Thoracic aorta (tissue), 2 donors: ENCODE measurements around the gene IL6ST. TPM values are rescaled to one million over a fixed set of nuclear protein-coding genes. Genes with fewer than 3 reads are reported as not detected.

Experiments used
- ATAC-seq: fragments of 150-250 bp; one replicate; pipeline ENCODE4 v1.8.0; 2017; ENCODE audit warnings: low read depth; ENCODE audit not compliant: insufficient number of reproducible peaks, low FRiP score
- DNase-seq: peaks from one replicate; pipeline ENCODE4 v3.0.0-alpha.2; 2020; ENCODE audit warnings: low spot score
- H3K27ac ChIP-seq, 2 donors: fragments of 200-600 bp; sonication (generic); 1 replicate in 1 of 2; 2 replicates in 1 of 2; pipeline ENCODE4 v1.5.1; 2016; ENCODE audit warnings: mild to moderate bottlenecking in 2 of 2, moderate library complexity in 2 of 2
- H3K27me3 ChIP-seq: fragments of 200-600 bp; sonication (generic); replicated peaks from 2 replicates; pipeline ENCODE4 v1.6.0; 2016; ENCODE audit warnings: mild to moderate bottlenecking; ENCODE audit not compliant: insufficient read depth
- H3K36me3 ChIP-seq: fragments of 200-600 bp; sonication (generic); one replicate; pipeline ENCODE4 v1.5.1; 2016
- H3K4me1 ChIP-seq, 2 donors: fragments of 200-600 bp; sonication (generic); 1 replicate in 1 of 2; 2 replicates in 1 of 2; pipeline versions ENCODE4 v1.5.1 to v1.6.0; 2016; ENCODE audit warnings: low read depth in 2 of 2, mild to moderate bottlenecking in 1 of 2; ENCODE audit not compliant: control insufficient read depth in 1 of 2
- H3K4me3 ChIP-seq: fragments of 200-600 bp; sonication (generic); 2 replicates; pipeline ENCODE4 v1.5.1; 2016; ENCODE audit warnings: mild to moderate bottlenecking
- H3K9me3 ChIP-seq: fragments of 200-600 bp; sonication (generic); 2 replicates; pipeline ENCODE4 v1.5.1; 2016
- CTCF ChIP-seq: fragments of 200-600 bp; sonication (generic); IDR thresholded peaks from one replicate; pipeline ENCODE4 v1.5.1; 2019; ENCODE audit warnings: antibody characterized with exemption
- total RNA-seq, 2 donors: library from RNA; depleted of rRNA; stranded (reverse); fragments of >200 nt; gene quantifications; one replicate each; pipeline versions ENCODE4 v1.1.0 to v1.2.3, GENCODE V29; 2016

Gene IL6ST
- total RNA-seq, 2 donors from 2014 or later = 236 to 490 TPM

- DNase-seq = no peak
- Histone ChIP-seq H3K27me3 (no peaks in the 10 kb centered on the region), H3K27ac (no peak overlapping the region), H3K4me3 (no peak overlapping the region), H3K36me3 (no peaks in the 10 kb centered on the region), H3K9me3 (no peaks in the 10 kb centered on the region), H3K4me1 (no peaks in the 10 kb centered on the region)
- ATAC-seq = no peak
- no peak for TF ChIP-seq CTCF
These were observed 34.7 kb upstream of the IL6ST start for GRCh38 chr5:56029457-56029856.

GRCh38 chr5:56028708-56029107 is 33.9 kb upstream of the IL6ST start:
- TF ChIP-seq CTCF = no peak
- DNase-seq (no peak), ATAC-seq (no peak)
- Histone ChIP-seq H3K9me3 (no peaks in the 10 kb centered on the region), H3K27ac (no peak overlapping the region), H3K27me3 (no peaks in the 10 kb centered on the region), H3K4me1 (no peaks in the 10 kb centered on the region), H3K4me3 (no peak overlapping the region), H3K36me3 (no peaks in the 10 kb centered on the region)

GRCh38 chr5:56026863-56027300 is 32.1 kb upstream of the IL6ST start:
- DNase-seq = no peak
- Histone ChIP-seq H3K4me3 (no peak overlapping the region), H3K9me3 (no peaks in the 10 kb centered on the region), H3K36me3 (no peaks in the 10 kb centered on the region), H3K27ac (no peak overlapping the region), H3K27me3 (no peaks in the 10 kb centered on the region), H3K4me1 (no peaks in the 10 kb centered on the region)
- no peak for TF ChIP-seq CTCF
- ATAC-seq = no peak

- TF ChIP-seq CTCF = no peak
These were observed 30.6 kb upstream of the IL6ST start for GRCh38 chr5:56025151-56025885.

GRCh38 chr5:56024810-56025150 is 30.0 kb upstream of the IL6ST start:
- Histone ChIP-seq H3K27me3 (no peaks in the 10 kb centered on the region), H3K4me3 (no peak overlapping the region), H3K36me3 (no peaks in the 10 kb centered on the region), H3K4me1 (peaks cover 0 to 2% of the 10 kb centered on the region in 2 donors), H3K27ac (no peak overlapping the region), H3K9me3 (no peaks in the 10 kb centered on the region)
- DNase-seq (no peak), ATAC-seq (no peak)
- no peak for TF ChIP-seq CTCF

More at GRCh38 chr5:56025151-56025885, 30.6 kb upstream of the IL6ST start:
- no peak for ATAC-seq
- H3K36me3 ChIP-seq = no peaks in the 10 kb centered on the region
- no peaks in the 10 kb centered on the region for H3K27me3 ChIP-seq
- no peak for DNase-seq
- no peaks in the 10 kb centered on the region for H3K9me3 ChIP-seq
- H3K27ac ChIP-seq = no peak overlapping the region
- no peaks in the 10 kb centered on the region for H3K4me1 ChIP-seq
- H3K4me3 ChIP-seq = no peak overlapping the region
